ENCODE data around the gene CD2BP2.

DNA sequence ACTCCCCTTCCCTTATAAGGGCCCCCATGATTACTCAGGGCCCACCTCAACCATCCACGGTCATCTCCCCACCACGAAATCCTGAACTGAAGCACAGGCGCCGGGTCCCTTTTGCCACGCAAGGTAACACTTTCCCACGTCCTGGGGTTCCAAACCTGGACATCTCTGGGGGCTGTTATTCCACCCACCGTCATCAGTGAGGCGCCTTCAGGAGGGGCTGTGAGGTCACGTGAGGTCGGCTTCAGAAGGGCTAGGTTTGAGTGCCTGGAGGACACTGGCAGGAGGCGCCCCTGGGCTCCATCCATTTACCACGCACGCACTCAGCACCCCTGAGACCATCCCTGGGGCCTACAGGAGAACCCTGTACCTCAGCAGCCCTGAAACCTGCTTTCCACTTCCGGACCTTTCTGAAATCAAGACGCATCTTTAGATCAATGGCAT lies 4.1 kb downstream of the CD2BP2 start:
- TF ChIP-seq POLR2A (IDR thresholded peaks at IDR 0.05), result no peak
- TF ChIP-seq, protein P1, sequence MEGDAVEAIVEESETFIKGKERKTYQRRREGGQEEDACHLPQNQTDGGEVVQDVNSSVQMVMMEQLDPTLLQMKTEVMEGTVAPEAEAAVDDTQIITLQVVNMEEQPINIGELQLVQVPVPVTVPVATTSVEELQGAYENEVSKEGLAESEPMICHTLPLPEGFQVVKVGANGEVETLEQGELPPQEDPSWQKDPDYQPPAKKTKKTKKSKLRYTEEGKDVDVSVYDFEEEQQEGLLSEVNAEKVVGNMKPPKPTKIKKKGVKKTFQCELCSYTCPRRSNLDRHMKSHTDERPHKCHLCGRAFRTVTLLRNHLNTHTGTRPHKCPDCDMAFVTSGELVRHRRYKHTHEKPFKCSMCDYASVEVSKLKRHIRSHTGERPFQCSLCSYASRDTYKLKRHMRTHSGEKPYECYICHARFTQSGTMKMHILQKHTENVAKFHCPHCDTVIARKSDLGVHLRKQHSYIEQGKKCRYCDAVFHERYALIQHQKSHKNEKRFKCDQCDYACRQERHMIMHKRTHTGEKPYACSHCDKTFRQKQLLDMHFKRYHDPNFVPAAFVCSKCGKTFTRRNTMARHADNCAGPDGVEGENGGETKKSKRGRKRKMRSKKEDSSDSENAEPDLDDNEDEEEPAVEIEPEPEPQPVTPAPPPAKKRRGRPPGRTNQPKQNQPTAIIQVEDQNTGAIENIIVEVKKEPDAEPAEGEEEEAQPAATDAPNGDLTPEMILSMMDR (IDR thresholded peaks at IDR 0.05), result no peak

Measured in thyroid gland (tissue), 4 donors.